Aorta (tissue), 5 donors: ENCODE data around the gene ZNF385B. TPM values are rescaled to one million over a fixed set of nuclear protein-coding genes. Genes with fewer than 3 reads are reported as not detected.

Source experiments
- ATAC-seq: fragments of 200-7000 bp; cut with Tn5 transposase; one replicate; pipeline ENCODE4 v1.9.1; 2022; ENCODE audit warnings: moderate library complexity; ENCODE audit not compliant: low FRiP score
- DNase-seq, 2 donors: peaks; one replicate each; pipeline ENCODE4 v3.0.0-alpha.2; 2020
- H3K27ac ChIP-seq, 2 donors: one replicate each; pipeline ENCODE4 v1.5.1; 2013; ENCODE audit warnings: low read length in 2 of 2, mild to moderate bottlenecking in 2 of 2, moderate library complexity in 2 of 2, control low read depth in 1 of 2, inconsistent platforms in 1 of 2, low read depth in 1 of 2
- H3K27me3 ChIP-seq, 2 donors: one replicate each; pipeline ENCODE4 v1.6.1; 2013; ENCODE audit warnings: control low read depth in 1 of 2, low read length in 1 of 2, mild to moderate bottlenecking in 1 of 2, moderate library complexity in 1 of 2; ENCODE audit not compliant: insufficient read depth in 2 of 2, control insufficient read depth in 1 of 2
- H3K36me3 ChIP-seq, 2 donors: one replicate each; pipeline ENCODE4 v1.6.1; 2013; ENCODE audit warnings: control low read depth in 1 of 2, low read length in 1 of 2, mild to moderate bottlenecking in 1 of 2; ENCODE audit not compliant: insufficient read depth in 2 of 2, control insufficient read depth in 1 of 2
- H3K4me1 ChIP-seq, 2 donors: one replicate each; pipeline ENCODE4 v1.6.1; 2013; ENCODE audit warnings: low read length in 2 of 2, control low read depth in 1 of 2, mild to moderate bottlenecking in 1 of 2, moderate library complexity in 1 of 2; ENCODE audit not compliant: insufficient read depth in 2 of 2, control insufficient read depth in 1 of 2
- H3K4me3 ChIP-seq, 2 donors: one replicate each; pipeline ENCODE4 v1.5.1; 2013; ENCODE audit warnings: low read length in 2 of 2, control low read depth in 1 of 2, mild to moderate bottlenecking in 1 of 2
- H3K9me3 ChIP-seq: one replicate; pipeline ENCODE4 v1.6.1; 2013; ENCODE audit warnings: mild to moderate bottlenecking, low read length; ENCODE audit not compliant: control insufficient read depth
- WGBS, 2 donors: extraction: QIAGEN DNeasy Blood & Tissue Kit; methylation state at CpG; one replicate each; pipeline ENCODE4 v1.1.7; 2013; 5-methylcytosine and 5-hydroxymethylcytosine counted together
- intact Hi-C, 2 donors: fragments of 100-400 bp; cut with DNase I; formaldehyde crosslinking; loops; one replicate each; pipeline versions ENCODE4 v1.14.2 to v1.15.0; 2022
- polyA plus RNA-seq, 2 donors: library from polyadenylated mRNA; stranded (reverse); fragments of 200-250 nt; gene quantifications; one replicate each; pipeline ENCODE4 v1.2.3, GENCODE V29; 2013
- total RNA-seq, 2 donors: library from RNA; stranded (reverse); fragmentation: NEBNext Ultra II Directional; extraction: Animal tissue kit (Norgen Biotek cat#: 25700); gene quantifications; one replicate each; pipeline ENCODE4 v1.2.1, GENCODE V29; 2021
- donor health status: healthy with polysubstance abuse.
- donor health status: Bipolar disorder and iron deficiency.
- donor health status: DM: no; HTN: no; CAD: no.
- donor health status: DM: no; HTN: no; CAD: no.
- donor health status: DM: yes; HTN: yes; CAD: no.

ZNF385B gene
- total and polyA plus RNA-seq, 4 donors = 3.3 to 4.6 (median 4.0) TPM; not detected in 1

- 64 to 96% methylated on average over 2 of the region's 2 CpGs for WGBS, 2 donors
- H3K27me3 ChIP-seq = no peaks in the 10 kb centered on the region
- no peaks in the 10 kb centered on the region for H3K9me3 ChIP-seq
- H3K27ac ChIP-seq = no peak overlapping the region
- no peak for DNase-seq
- no peaks in the 10 kb centered on the region for H3K36me3 ChIP-seq
- intact Hi-C loops = no loop called here
- ATAC-seq = no peak
- no peak overlapping the region for H3K4me3 ChIP-seq
- no peaks in the 10 kb centered on the region for H3K4me1 ChIP-seq
Observed at GRCh38 chr2:179565807-179566206, 295.6 kb downstream of the ZNF385B start.

- no peak overlapping the region for H3K27ac ChIP-seq
- no peak for DNase-seq
- no peak for ATAC-seq
- H3K4me3 ChIP-seq = no peak overlapping the region
- intact Hi-C loops = no loop called here
- no peaks in the 10 kb centered on the region for H3K9me3 ChIP-seq
- H3K27me3 ChIP-seq = no peaks in the 10 kb centered on the region
- 59 to 70% methylated on average over 8 of the region's 8 CpGs for WGBS, 2 donors
- no peaks in the 10 kb centered on the region for H3K36me3 ChIP-seq
- no peaks in the 10 kb centered on the region for H3K4me1 ChIP-seq
Observed at GRCh38 chr2:179562330-179562885, 299.0 kb downstream of the ZNF385B start.

- Histone ChIP-seq H3K27me3 (no peaks in the 10 kb centered on the region), H3K4me3 (no peak overlapping the region), H3K4me1 (no peaks in the 10 kb centered on the region), H3K27ac (no peak overlapping the region), H3K9me3 (no peaks in the 10 kb centered on the region), H3K36me3 (no peaks in the 10 kb centered on the region)
- WGBS, 2 donors = 53 to 74% methylated on average over 2 of the region's 2 CpGs
- intact Hi-C loops = no loop called here
- ATAC-seq = no peak
- no peak for DNase-seq
Observed at GRCh38 chr2:179561702-179562101, 299.7 kb downstream of the ZNF385B start.

- DNase-seq (no peak), ATAC-seq (no peak)
- Histone ChIP-seq H3K36me3 (no peaks in the 10 kb centered on the region), H3K9me3 (no peaks in the 10 kb centered on the region), H3K27ac (no peak overlapping the region), H3K4me3 (no peak overlapping the region), H3K27me3 (no peaks in the 10 kb centered on the region), H3K4me1 (no peaks in the 10 kb centered on the region)
- intact Hi-C loops = no loop called here
- 93 to 96% methylated on average over 1 of the region's 1 CpG for WGBS, 2 donors
Observed at GRCh38 chr2:179560257-179560735, 301.1 kb downstream of the ZNF385B start.

GRCh38 chr2:179559108-179559806 is 302.2 kb downstream of the ZNF385B start:
- H3K4me1 ChIP-seq = no peaks in the 10 kb centered on the region
- H3K27me3 ChIP-seq = no peaks in the 10 kb centered on the region
- no peaks in the 10 kb centered on the region for H3K36me3 ChIP-seq
- no peak for DNase-seq
- intact Hi-C loops = no loop called here
- H3K27ac ChIP-seq = no peak overlapping the region
- ATAC-seq = no peak
- no peak overlapping the region for H3K4me3 ChIP-seq
- no peaks in the 10 kb centered on the region for H3K9me3 ChIP-seq
- WGBS, 2 donors = 93 to 96% methylated on average over 4 of the region's 4 CpGs

GRCh38 chr2:179558010-179558934 is 303.1 kb downstream of the ZNF385B start:
- DNase-seq (no peak), ATAC-seq (no peak)
- intact Hi-C loops = no loop called here
- Histone ChIP-seq H3K4me1 (no peaks in the 10 kb centered on the region), H3K27ac (no peak overlapping the region), H3K9me3 (no peaks in the 10 kb centered on the region), H3K4me3 (no peak overlapping the region), H3K27me3 (no peaks in the 10 kb centered on the region), H3K36me3 (no peaks in the 10 kb centered on the region)
- WGBS, 2 donors = 87 to 88% methylated on average over 2 of the region's 2 CpGs

- DNase-seq (no peak), ATAC-seq (no peak)
- Histone ChIP-seq H3K36me3 (no peaks in the 10 kb centered on the region), H3K4me3 (no peak overlapping the region), H3K4me1 (no peaks in the 10 kb centered on the region), H3K9me3 (no peaks in the 10 kb centered on the region), H3K27me3 (no peaks in the 10 kb centered on the region), H3K27ac (no peak overlapping the region)
- WGBS, 2 donors = 84 to 89% methylated on average over 6 of the region's 6 CpGs
- intact Hi-C loops = no loop called here
Observed at GRCh38 chr2:179556425-179556824, 305.0 kb downstream of the ZNF385B start.

GRCh38 chr2:179555691-179556283 is 305.6 kb downstream of the ZNF385B start:
- Histone ChIP-seq H3K36me3 (no peaks in the 10 kb centered on the region), H3K27ac (no peak overlapping the region), H3K4me3 (no peak overlapping the region), H3K4me1 (no peaks in the 10 kb centered on the region), H3K27me3 (no peaks in the 10 kb centered on the region), H3K9me3 (no peaks in the 10 kb centered on the region)
- intact Hi-C loops = no loop called here
- DNase-seq (no peak), ATAC-seq (no peak)
- WGBS, 2 donors = 44 to 62% methylated on average over 6 of the region's 6 CpGs
